BJ (cell line): Measurements from ENCODE around the gene CCDC12. TPM values are rescaled to one million over a fixed set of nuclear protein-coding genes. Genes with fewer than 3 reads are reported as not detected.

Source experiments
- CTCF ChIA-PET: fragments of 350-600 bp; formaldehyde crosslinking; extraction: SDS; loops from one replicate; lab custom pipeline; 2021; ENCODE audit warnings: antibody characterized with exemption, inconsistent platforms; lab: Yijun Ruan, JAX
- POLR2A ChIA-PET: fragments of 300-600 bp; sonication (Branson Sonifier 250); formaldehyde crosslinking; extraction: SDS; loops from one replicate; lab custom pipeline; 2021; ENCODE audit warnings: antibody characterized with exemption; lab: Charles Lee
- DNase-seq: peaks from one replicate; pipeline ENCODE4 v3.0.0-alpha.2; 2011; ENCODE audit warnings: low read depth
- H3K27me3 ChIP-seq: 2 replicates; pipeline ENCODE4 v1.6.0; 2011; ENCODE audit warnings: low read length; ENCODE audit not compliant: control insufficient read depth, insufficient read depth
- H3K36me3 ChIP-seq: 2 replicates; pipeline ENCODE4 v1.5.1; 2011; ENCODE audit warnings: low read length; ENCODE audit not compliant: control insufficient read depth, insufficient read depth
- H3K4me3 ChIP-seq: 2 replicates; pipeline ENCODE4 v1.5.1; 2011; ENCODE audit warnings: low read depth, mild to moderate bottlenecking, control low read depth, low read length
- CTCF ChIP-seq: IDR thresholded peaks from 2 replicates; pipeline ENCODE4 v1.5.1; 2011; ENCODE audit warnings: low read depth, mild to moderate bottlenecking, control low read depth, inconsistent platforms, low read length, moderate library complexity; ENCODE audit not compliant: insufficient read depth
- polyA plus RNA-seq: library from polyadenylated mRNA; depleted of rRNA; stranded (reverse); fragments of >200 nt; gene quantifications from 2 replicates; pipeline ENCODE4 v1.2.3, GENCODE V29; 2011

Gene CCDC12
- polyA plus RNA-seq, 1 experiment: 20.8 TPM

GRCh38 chr3:46934072-46934471 lies 42.5 kb downstream of the CCDC12 start:
- CTCF ChIA-PET: interaction anchor here (4.9 kb wide), 1 partner anchor 11 kb away, joined by 47 read pairs; no protein-coding TSS in a partner anchor
- Histone ChIP-seq H3K36me3 (peaks cover 3% of the 10 kb centered on the region; the same call in 1 of the 2 replicates), H3K27me3 (no peaks in the 10 kb centered on the region), H3K4me3 (no peak overlapping the region)
- no peak for DNase-seq
- POLR2A ChIA-PET: interaction anchor here (0.8 kb wide), 1 partner anchor 84 kb away, joined by 3 read pairs; no protein-coding TSS in a partner anchor
- no peak for TF ChIP-seq CTCF

- ChIA-PET CTCF (interaction anchor here (0.6 to 4.9 kb wide), 5 partner anchors 10 to 391 kb away, joined by 3 to 47 read pairs (median 3); no protein-coding TSS in a partner anchor), POLR2A (interaction anchor here (0.8 kb wide), 1 partner anchor 85 kb away, joined by 3 read pairs; no protein-coding TSS in a partner anchor)
- Histone ChIP-seq H3K27me3 (no peaks in the 10 kb centered on the region), H3K36me3 (peaks cover 3% of the 10 kb centered on the region; the same call in 1 of the 2 replicates), H3K4me3 (no peak overlapping the region)
- TF ChIP-seq CTCF: no peak
- no peak for DNase-seq
Measured at GRCh38 chr3:46933261-46933660, 43.3 kb downstream of the CCDC12 start.

- TF ChIP-seq CTCF: no peak
- Histone ChIP-seq H3K36me3 (peaks cover 3% of the 10 kb centered on the region; the same call in 1 of the 2 replicates), H3K4me3 (no peak overlapping the region), H3K27me3 (no peaks in the 10 kb centered on the region)
- no peak for DNase-seq
- ChIA-PET POLR2A (no interaction called here), CTCF (interaction anchor here (0.6 to 4.9 kb wide), 6 partner anchors 9 to 390 kb away, joined by 3 to 47 read pairs (median 3); no protein-coding TSS in a partner anchor)
Measured at GRCh38 chr3:46932455-46933225, 43.9 kb downstream of the CCDC12 start.

GRCh38 chr3:46931631-46932331 lies 44.8 kb downstream of the CCDC12 start:
- POLR2A ChIA-PET: no interaction called here
- Histone ChIP-seq H3K4me3 (no peak overlapping the region), H3K36me3 (peaks cover 6% of the 10 kb centered on the region), H3K27me3 (no peaks in the 10 kb centered on the region)
- no peak for DNase-seq
- CTCF ChIA-PET: interaction anchor here (1.0 to 1.8 kb wide), 5 partner anchors 9 to 229 kb away, joined by 3 to 5 read pairs (median 4); no protein-coding TSS in a partner anchor
- no peak for TF ChIP-seq CTCF
